ENCODE data around the gene KCND3.

KCND3 gene

DNA sequence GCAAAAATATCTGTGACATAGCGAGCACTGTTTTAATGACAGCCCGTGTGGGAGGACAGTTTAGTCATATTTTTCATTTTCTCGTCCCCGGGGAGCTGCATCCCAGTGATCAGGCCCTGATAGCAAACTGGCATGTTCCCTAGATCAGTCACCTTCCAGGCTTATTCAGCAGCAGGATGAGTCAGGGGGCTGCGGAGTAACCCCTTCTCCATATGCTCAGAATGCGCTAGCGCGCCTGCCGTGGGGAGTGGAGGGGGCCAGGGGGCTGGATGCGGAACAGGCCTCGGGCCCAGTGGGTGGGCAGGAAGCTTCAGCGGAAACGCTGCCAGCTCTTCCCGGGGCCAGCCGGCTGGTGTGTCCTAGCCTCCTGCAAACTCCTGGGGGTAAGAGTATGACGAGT is 94.0 kb downstream of the KCND3 start:
- no peaks in the 10 kb centered on the region for H3K36me3 ChIP-seq (ENCODE audit: control insufficient read depth, insufficient read depth, low read length)
- H3K27me3 ChIP-seq (ENCODE audit: control insufficient read depth, insufficient read depth, low read length), result no peaks in the 10 kb centered on the region
- H3K27ac ChIP-seq (ENCODE audit: low read depth, low read length), result no peak overlapping the region
- no peak overlapping the region for H3K9ac ChIP-seq (ENCODE audit: low read depth, low read length)
- H3K9me3 ChIP-seq (ENCODE audit: control insufficient read depth, insufficient read depth, low read length), result no peaks in the 10 kb centered on the region
- peaks cover 3% of the 10 kb centered on the region; the same call in 1 of the 2 replicates for H3K4me1 ChIP-seq (ENCODE audit: control insufficient read depth, insufficient read depth, low read length)
- no peak overlapping the region for H3K4me3 ChIP-seq (ENCODE audit: low read depth, low read length)

- no peaks in the 10 kb centered on the region for H3K36me3 ChIP-seq (ENCODE audit: control insufficient read depth, insufficient read depth, low read length)
- H3K4me1 ChIP-seq (ENCODE audit: control insufficient read depth, insufficient read depth, low read length), result no peaks in the 10 kb centered on the region
- no peaks in the 10 kb centered on the region for H3K9me3 ChIP-seq (ENCODE audit: control insufficient read depth, insufficient read depth, low read length)
- H3K27ac ChIP-seq (ENCODE audit: low read depth, low read length), result no peak overlapping the region
- H3K4me3 ChIP-seq (ENCODE audit: low read depth, low read length), result no peak overlapping the region
- H3K27me3 ChIP-seq (ENCODE audit: control insufficient read depth, insufficient read depth, low read length), result no peaks in the 10 kb centered on the region
- no peak overlapping the region for H3K9ac ChIP-seq (ENCODE audit: low read depth, low read length)
Observed at GRCh38 chr1:111895017-111895416, 94.5 kb downstream of the KCND3 start.

DNA sequence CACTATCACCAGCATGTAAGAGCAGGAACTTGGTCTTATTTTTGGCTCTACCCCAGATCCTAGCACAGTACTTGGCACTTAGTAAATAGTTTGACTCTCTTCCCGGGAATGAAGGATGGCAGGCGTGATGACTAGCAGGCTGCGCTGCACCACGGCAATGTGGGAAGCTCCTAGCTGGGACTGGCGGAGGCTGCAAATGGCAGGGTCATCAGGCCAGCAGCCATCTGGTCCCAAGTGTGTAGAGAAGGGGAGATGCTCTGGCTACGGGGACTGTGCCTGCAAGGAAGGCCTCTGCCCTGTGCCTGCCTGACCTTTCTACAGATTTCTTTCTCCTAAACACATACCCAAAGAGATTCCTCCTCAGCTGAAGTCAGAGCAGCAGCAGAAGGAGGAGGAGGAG is 95.0 kb downstream of the KCND3 start:
- H3K27ac ChIP-seq (ENCODE audit: low read depth, low read length), result no peak overlapping the region
- no peaks in the 10 kb centered on the region for H3K27me3 ChIP-seq (ENCODE audit: control insufficient read depth, insufficient read depth, low read length)
- no peak overlapping the region for H3K9ac ChIP-seq (ENCODE audit: low read depth, low read length)
- H3K4me1 ChIP-seq (ENCODE audit: control insufficient read depth, insufficient read depth, low read length), result no peaks in the 10 kb centered on the region
- no peak overlapping the region for H3K4me3 ChIP-seq (ENCODE audit: low read depth, low read length)
- no peaks in the 10 kb centered on the region for H3K9me3 ChIP-seq (ENCODE audit: control insufficient read depth, insufficient read depth, low read length)
- no peaks in the 10 kb centered on the region for H3K36me3 ChIP-seq (ENCODE audit: control insufficient read depth, insufficient read depth, low read length)

GRCh38 chr1:111891566-111891965 is 97.9 kb downstream of the KCND3 start:
- H3K36me3 ChIP-seq (ENCODE audit: control insufficient read depth, insufficient read depth, low read length), result no peaks in the 10 kb centered on the region
- H3K9me3 ChIP-seq (ENCODE audit: control insufficient read depth, insufficient read depth, low read length), result no peaks in the 10 kb centered on the region
- H3K27ac ChIP-seq (ENCODE audit: low read depth, low read length), result no peak overlapping the region
- H3K27me3 ChIP-seq (ENCODE audit: control insufficient read depth, insufficient read depth, low read length), result no peaks in the 10 kb centered on the region
- H3K9ac ChIP-seq (ENCODE audit: low read depth, low read length), result no peak overlapping the region
- peaks cover 4% of the 10 kb centered on the region for H3K4me1 ChIP-seq (ENCODE audit: control insufficient read depth, insufficient read depth, low read length)
- H3K4me3 ChIP-seq (ENCODE audit: low read depth, low read length), result no peak overlapping the region

DNA sequence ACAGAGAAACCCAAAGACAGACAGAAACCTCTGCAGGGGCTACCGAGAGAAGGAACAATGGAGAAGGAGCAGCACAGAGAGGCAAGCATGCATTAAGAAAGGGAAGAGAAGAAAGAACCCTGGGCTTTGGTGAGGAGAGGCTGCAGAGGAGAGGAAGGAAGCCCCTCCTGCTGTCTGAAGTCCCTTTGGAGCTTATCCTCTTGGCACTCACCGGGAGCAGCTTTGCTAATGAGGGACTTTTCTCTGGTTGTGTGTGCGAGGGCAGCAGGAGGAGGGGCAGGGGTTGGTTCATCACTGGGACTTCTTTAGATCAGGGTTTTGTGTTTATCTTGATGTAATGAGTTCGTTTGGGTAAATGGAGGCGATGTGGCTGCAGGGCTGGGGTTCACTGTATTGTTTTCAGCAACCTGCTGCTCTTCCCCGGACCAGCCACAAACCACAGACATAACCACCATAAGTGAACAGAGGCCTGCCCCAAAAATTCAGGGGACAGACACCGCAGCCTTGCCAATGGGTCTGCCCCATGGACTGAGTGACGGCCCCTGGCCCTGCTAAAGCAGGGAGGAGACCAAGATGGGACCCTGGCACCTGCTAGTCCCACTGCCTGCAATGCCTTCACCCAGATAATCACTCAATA is 100.6 kb downstream of the KCND3 start:
- H3K4me3 ChIP-seq (ENCODE audit: low read depth, low read length), result no peak overlapping the region
- H3K9ac ChIP-seq (ENCODE audit: low read depth, low read length), result no peak overlapping the region
- H3K4me1 ChIP-seq (ENCODE audit: control insufficient read depth, insufficient read depth, low read length), result peaks cover 9% of the 10 kb centered on the region
- H3K9me3 ChIP-seq (ENCODE audit: control insufficient read depth, insufficient read depth, low read length), result no peaks in the 10 kb centered on the region
- H3K36me3 ChIP-seq (ENCODE audit: control insufficient read depth, insufficient read depth, low read length), result no peaks in the 10 kb centered on the region
- no peak overlapping the region for H3K27ac ChIP-seq (ENCODE audit: low read depth, low read length)
- H3K27me3 ChIP-seq (ENCODE audit: control insufficient read depth, insufficient read depth, low read length), result no peaks in the 10 kb centered on the region

DNA sequence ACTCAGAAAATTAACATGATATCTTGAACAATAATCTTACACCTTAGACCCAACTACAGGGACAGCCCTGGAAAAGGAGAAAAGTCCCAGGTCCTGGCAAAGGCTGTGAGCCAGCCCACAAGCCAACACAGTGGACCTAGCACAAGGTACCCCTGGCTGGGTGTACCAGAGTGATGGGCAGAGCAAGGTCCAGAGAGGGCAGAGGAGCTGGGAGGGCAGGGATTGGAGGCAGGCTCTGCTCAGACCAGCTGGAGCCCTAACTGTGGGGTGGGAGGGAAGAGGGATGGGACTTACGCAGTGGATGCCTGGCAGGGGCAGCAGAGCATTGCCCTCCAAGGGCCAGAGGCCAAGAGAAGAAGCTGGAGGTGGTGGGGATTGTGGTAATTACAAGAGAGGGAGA is 101.6 kb downstream of the KCND3 start:
- no peaks in the 10 kb centered on the region for H3K36me3 ChIP-seq (ENCODE audit: control insufficient read depth, insufficient read depth, low read length)
- H3K9me3 ChIP-seq (ENCODE audit: control insufficient read depth, insufficient read depth, low read length), result no peaks in the 10 kb centered on the region
- H3K4me3 ChIP-seq (ENCODE audit: low read depth, low read length), result no peak overlapping the region
- H3K4me1 ChIP-seq (ENCODE audit: control insufficient read depth, insufficient read depth, low read length), result peaks cover 9% of the 10 kb centered on the region
- no peaks in the 10 kb centered on the region for H3K27me3 ChIP-seq (ENCODE audit: control insufficient read depth, insufficient read depth, low read length)
- no peak overlapping the region for H3K9ac ChIP-seq (ENCODE audit: low read depth, low read length)
- H3K27ac ChIP-seq (ENCODE audit: low read depth, low read length), result no peak overlapping the region

GRCh38 chr1:111887385-111887784 is 102.1 kb downstream of the KCND3 start:
- H3K27ac ChIP-seq (ENCODE audit: low read depth, low read length), result no peak overlapping the region
- H3K9me3 ChIP-seq (ENCODE audit: control insufficient read depth, insufficient read depth, low read length), result no peaks in the 10 kb centered on the region
- H3K4me3 ChIP-seq (ENCODE audit: low read depth, low read length), result no peak overlapping the region
- H3K9ac ChIP-seq (ENCODE audit: low read depth, low read length), result no peak overlapping the region
- H3K36me3 ChIP-seq (ENCODE audit: control insufficient read depth, insufficient read depth, low read length), result no peaks in the 10 kb centered on the region
- no peaks in the 10 kb centered on the region for H3K27me3 ChIP-seq (ENCODE audit: control insufficient read depth, insufficient read depth, low read length)
- H3K4me1 ChIP-seq (ENCODE audit: control insufficient read depth, insufficient read depth, low read length), result peaks cover 9% of the 10 kb centered on the region

DNA sequence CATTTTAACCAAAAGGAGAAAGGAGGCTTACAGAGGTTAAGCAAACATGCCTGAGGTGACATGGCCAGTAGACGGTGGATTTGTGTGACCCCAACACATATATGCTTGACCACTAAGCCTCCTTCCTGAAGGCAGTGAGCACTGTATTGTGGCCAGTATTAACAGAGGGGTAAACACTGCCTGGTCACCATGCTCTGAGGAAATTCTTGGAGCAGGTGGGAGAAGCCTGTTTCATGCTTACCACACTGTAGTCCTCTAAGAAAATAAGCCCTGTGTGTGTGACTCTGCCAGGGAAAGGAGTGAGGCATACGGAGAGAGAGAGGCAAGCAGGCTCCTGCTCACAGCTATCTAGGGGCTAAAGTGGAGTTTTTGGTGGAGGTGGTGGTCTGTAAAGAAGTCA is 102.7 kb downstream of the KCND3 start:
- Histone ChIP-seq H3K27me3 (ENCODE audit: control insufficient read depth, insufficient read depth, low read length) (no peaks in the 10 kb centered on the region), H3K9ac (ENCODE audit: low read depth, low read length) (no peak overlapping the region), H3K36me3 (ENCODE audit: control insufficient read depth, insufficient read depth, low read length) (no peaks in the 10 kb centered on the region), H3K4me3 (ENCODE audit: low read depth, low read length) (no peak overlapping the region), H3K4me1 (ENCODE audit: control insufficient read depth, insufficient read depth, low read length) (peaks cover 9% of the 10 kb centered on the region), H3K9me3 (ENCODE audit: control insufficient read depth, insufficient read depth, low read length) (no peaks in the 10 kb centered on the region), H3K27ac (ENCODE audit: low read depth, low read length) (no peak overlapping the region)

DNA sequence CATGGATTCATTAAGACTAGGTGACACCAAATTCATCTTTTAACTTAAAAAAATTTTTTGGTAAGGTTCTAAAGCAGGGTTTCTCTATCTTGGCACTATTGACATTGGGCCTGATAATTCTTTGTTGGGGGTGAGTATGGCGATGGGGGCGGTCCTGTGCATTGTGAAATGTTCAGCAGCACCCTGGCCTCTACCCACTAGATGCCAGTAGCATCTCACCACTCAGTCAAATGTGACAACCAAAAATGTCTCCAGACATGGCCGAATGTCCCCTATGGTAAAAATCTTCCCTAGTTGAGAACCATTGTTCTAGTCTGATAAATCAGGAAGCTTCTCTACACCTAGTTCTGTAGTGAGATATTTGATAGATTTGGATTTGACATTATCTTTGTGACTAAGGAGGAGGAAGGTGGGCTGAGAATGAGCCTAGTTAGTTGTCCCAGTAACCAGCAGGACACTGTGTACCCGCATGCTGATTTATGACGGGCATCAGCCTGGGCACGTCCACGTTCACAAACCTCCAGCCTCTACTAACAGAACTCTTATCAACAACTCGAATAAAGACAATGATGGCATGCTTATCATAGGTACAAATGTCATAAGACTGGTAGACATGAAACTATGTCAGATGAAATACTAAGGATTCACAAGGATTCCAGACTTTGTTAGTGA is 104.6 kb downstream of the KCND3 start:
- H3K4me3 ChIP-seq (ENCODE audit: low read depth, low read length), result no peak overlapping the region
- no peak overlapping the region for H3K9ac ChIP-seq (ENCODE audit: low read depth, low read length)
- H3K4me1 ChIP-seq (ENCODE audit: control insufficient read depth, insufficient read depth, low read length), result peaks cover 9% of the 10 kb centered on the region
- no peaks in the 10 kb centered on the region for H3K9me3 ChIP-seq (ENCODE audit: control insufficient read depth, insufficient read depth, low read length)
- H3K27ac ChIP-seq (ENCODE audit: low read depth, low read length), result no peak overlapping the region
- H3K36me3 ChIP-seq (ENCODE audit: control insufficient read depth, insufficient read depth, low read length), result no peaks in the 10 kb centered on the region
- H3K27me3 ChIP-seq (ENCODE audit: control insufficient read depth, insufficient read depth, low read length), result no peaks in the 10 kb centered on the region

GRCh38 chr1:111882986-111883560 is 106.4 kb downstream of the KCND3 start:
- no peak overlapping the region for H3K4me3 ChIP-seq (ENCODE audit: low read depth, low read length)
- no peaks in the 10 kb centered on the region for H3K27me3 ChIP-seq (ENCODE audit: control insufficient read depth, insufficient read depth, low read length)
- H3K36me3 ChIP-seq (ENCODE audit: control insufficient read depth, insufficient read depth, low read length), result no peaks in the 10 kb centered on the region
- no peaks in the 10 kb centered on the region for H3K9me3 ChIP-seq (ENCODE audit: control insufficient read depth, insufficient read depth, low read length)
- no peak overlapping the region for H3K27ac ChIP-seq (ENCODE audit: low read depth, low read length)
- H3K4me1 ChIP-seq (ENCODE audit: control insufficient read depth, insufficient read depth, low read length), result peaks cover 9% of the 10 kb centered on the region
- H3K9ac ChIP-seq (ENCODE audit: low read depth, low read length), result no peak overlapping the region

GRCh38 chr1:111882559-111882958 is 106.9 kb downstream of the KCND3 start:
- Histone ChIP-seq H3K27me3 (ENCODE audit: control insufficient read depth, insufficient read depth, low read length) (no peaks in the 10 kb centered on the region), H3K4me3 (ENCODE audit: low read depth, low read length) (no peak overlapping the region), H3K4me1 (ENCODE audit: control insufficient read depth, insufficient read depth, low read length) (peaks cover 9% of the 10 kb centered on the region), H3K27ac (ENCODE audit: low read depth, low read length) (no peak overlapping the region), H3K36me3 (ENCODE audit: control insufficient read depth, insufficient read depth, low read length) (no peaks in the 10 kb centered on the region), H3K9ac (ENCODE audit: low read depth, low read length) (no peak overlapping the region), H3K9me3 (ENCODE audit: control insufficient read depth, insufficient read depth, low read length) (no peaks in the 10 kb centered on the region)

All from HUES48 (cell line).